ENCODE data around the gene PLA2G1B. TPM values are rescaled to one million over a fixed set of nuclear protein-coding genes. Genes with fewer than 3 reads are reported as not detected.

The PLA2G1B gene
- polyA plus RNA-seq, 4 donors: 0.53 to 19.9 (median 5.2) TPM

DNA sequence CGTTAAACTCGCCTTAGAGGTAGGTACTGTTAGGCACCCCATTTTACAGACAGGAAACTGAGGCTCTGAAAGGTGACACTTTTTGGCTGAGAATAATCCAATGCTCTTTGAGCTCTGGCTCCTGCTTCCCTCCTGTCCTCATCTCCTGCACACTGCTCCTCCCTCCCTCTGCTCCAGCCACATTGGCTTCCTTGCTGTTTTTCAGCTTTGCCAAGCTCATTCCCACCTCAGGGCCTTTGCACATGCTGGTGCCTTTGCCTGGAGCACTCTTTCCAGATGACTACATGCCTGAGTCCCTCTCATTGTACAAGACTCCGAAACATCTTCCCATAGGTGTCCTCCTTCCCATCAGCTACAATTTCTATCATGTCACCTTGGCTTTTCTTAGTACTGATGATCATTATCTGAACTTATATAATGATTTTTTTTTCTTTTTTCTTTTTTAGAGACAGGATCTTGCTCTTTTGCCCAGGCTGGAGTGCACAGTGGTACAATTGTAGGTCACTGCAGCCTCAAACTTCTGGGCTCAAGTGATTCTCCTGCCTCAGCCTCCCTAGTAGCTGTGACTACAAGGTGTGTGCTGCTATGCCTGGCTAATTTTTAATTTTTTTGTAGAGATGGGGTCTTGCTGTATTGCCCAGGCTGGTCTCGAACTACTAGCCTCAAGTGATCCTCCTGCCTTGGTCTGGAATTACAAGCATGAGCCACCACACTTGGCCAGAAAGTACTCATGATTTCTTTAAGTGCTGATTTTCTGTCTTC lies 26.2 kb upstream of the PLA2G1B start:
- no peak for FAIRE-seq
- Histone ChIP-seq H3K4me1 (ENCODE audit: control insufficient read depth in 3 of 3, insufficient read depth in 2 of 3, low read depth in 1 of 3, low read length in 2 of 3) (no peaks in the 10 kb centered on the region), H3K4me3 (ENCODE audit: low read depth in 1 of 3, low read length in 3 of 3) (no peak overlapping the region)

DNA sequence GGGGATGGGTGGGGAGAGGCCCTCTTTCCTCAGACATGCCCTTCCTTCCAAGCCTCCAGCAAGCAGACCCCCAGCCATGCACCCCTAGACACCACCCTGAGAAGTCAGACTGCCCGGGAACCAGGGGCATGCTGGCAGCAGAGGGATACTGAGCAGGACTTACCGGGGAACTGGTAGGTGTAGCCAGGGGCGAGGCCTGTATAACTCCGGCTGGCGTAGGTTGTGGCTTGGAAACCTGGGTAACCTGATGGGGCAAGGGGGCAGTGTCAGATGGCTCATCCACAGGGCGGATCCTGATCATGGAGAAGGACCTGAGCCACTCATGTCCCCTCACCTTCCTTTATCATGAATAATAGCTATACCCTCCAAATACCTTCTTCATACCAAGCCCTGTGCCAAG lies 25.6 kb upstream of the PLA2G1B start:
- no peak overlapping the region for H3K4me3 ChIP-seq (ENCODE audit: low read depth in 1 of 3, low read length in 3 of 3)
- peaks cover 0 to 60% (median 2%) of the 10 kb centered on the region in 3 donors for H3K36me3 ChIP-seq (ENCODE audit: control insufficient read depth in 3 of 3, insufficient read depth in 2 of 3, low read depth in 1 of 3, low read length in 3 of 3)
- DNase-seq (no peak), FAIRE-seq (no peak)
- no peaks in the 10 kb centered on the region for H3K9me3 ChIP-seq (ENCODE audit: control insufficient read depth in 2 of 2, insufficient read depth in 1 of 2, low read depth in 1 of 2, low read length in 1 of 2)
- H3K4me1 ChIP-seq (ENCODE audit: control insufficient read depth in 3 of 3, insufficient read depth in 2 of 3, low read depth in 1 of 3, low read length in 2 of 3): no peaks in the 10 kb centered on the region
- H3K27ac ChIP-seq (ENCODE audit: low read depth in 1 of 3, low read length in 2 of 3): no peak overlapping the region
- 95 to 96% (median 95%) methylated on average over 6 of the region's 6 CpGs for WGBS, 3 donors
- H3K27me3 ChIP-seq (ENCODE audit: control insufficient read depth in 3 of 3, insufficient read depth in 3 of 3, low read length in 3 of 3): no peaks in the 10 kb centered on the region

More for the DNA sequence above, 26.2 kb upstream of the PLA2G1B start:
- no peak for DNase-seq
- WGBS, 3 donors: 86 to 92% (median 90%) methylated on average over 4 of the region's 4 CpGs
- no peaks in the 10 kb centered on the region for H3K27me3 ChIP-seq (ENCODE audit: control insufficient read depth in 3 of 3, insufficient read depth in 3 of 3, low read length in 3 of 3)
- no peak overlapping the region for H3K27ac ChIP-seq (ENCODE audit: low read depth in 1 of 3, low read length in 2 of 3)
- no peaks in the 10 kb centered on the region for H3K9me3 ChIP-seq (ENCODE audit: control insufficient read depth in 2 of 2, insufficient read depth in 1 of 2, low read depth in 1 of 2, low read length in 1 of 2)
- H3K36me3 ChIP-seq (ENCODE audit: control insufficient read depth in 3 of 3, insufficient read depth in 2 of 3, low read depth in 1 of 3, low read length in 3 of 3): peaks cover 0 to 58% (median 2%) of the 10 kb centered on the region in 3 donors

DNA sequence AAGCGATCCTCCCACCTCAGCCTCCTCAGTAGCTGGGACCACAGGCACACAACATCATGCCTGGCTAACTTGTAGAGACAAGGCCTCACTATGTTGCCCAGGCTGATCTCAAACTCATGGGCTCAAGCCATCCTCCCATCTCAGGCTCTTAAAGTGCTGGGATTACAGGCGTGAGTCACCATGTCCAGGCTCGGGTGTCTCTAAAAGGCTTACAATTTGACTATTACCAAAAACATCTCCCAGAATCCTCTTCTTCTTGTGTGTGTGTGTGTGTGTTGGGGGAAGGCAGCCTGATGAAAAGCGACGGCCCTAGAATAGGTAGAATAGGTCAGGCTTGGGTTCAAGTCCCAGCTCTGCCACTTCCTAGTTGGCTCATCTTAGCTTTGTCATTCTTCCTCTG lies 24.5 kb upstream of the PLA2G1B start:
- no peak for DNase-seq
- peaks cover 0 to 65% (median 2%) of the 10 kb centered on the region in 3 donors for H3K36me3 ChIP-seq (ENCODE audit: control insufficient read depth in 3 of 3, insufficient read depth in 2 of 3, low read depth in 1 of 3, low read length in 3 of 3)
- H3K4me3 ChIP-seq (ENCODE audit: low read depth in 1 of 3, low read length in 3 of 3): no peak overlapping the region
- H3K27ac ChIP-seq (ENCODE audit: low read depth in 1 of 3, low read length in 2 of 3): no peak overlapping the region
- no peaks in the 10 kb centered on the region for H3K4me1 ChIP-seq (ENCODE audit: control insufficient read depth in 3 of 3, insufficient read depth in 2 of 3, low read depth in 1 of 3, low read length in 2 of 3)
- WGBS, 3 donors: 69 to 79% (median 79%) methylated on average over 5 of the region's 5 CpGs
- peaks cover 0 to 3% of the 10 kb centered on the region in 2 donors for H3K9me3 ChIP-seq (ENCODE audit: control insufficient read depth in 2 of 2, insufficient read depth in 1 of 2, low read depth in 1 of 2, low read length in 1 of 2)
- FAIRE-seq: no peak
- H3K27me3 ChIP-seq (ENCODE audit: control insufficient read depth in 3 of 3, insufficient read depth in 3 of 3, low read length in 3 of 3): no peaks in the 10 kb centered on the region

DNA sequence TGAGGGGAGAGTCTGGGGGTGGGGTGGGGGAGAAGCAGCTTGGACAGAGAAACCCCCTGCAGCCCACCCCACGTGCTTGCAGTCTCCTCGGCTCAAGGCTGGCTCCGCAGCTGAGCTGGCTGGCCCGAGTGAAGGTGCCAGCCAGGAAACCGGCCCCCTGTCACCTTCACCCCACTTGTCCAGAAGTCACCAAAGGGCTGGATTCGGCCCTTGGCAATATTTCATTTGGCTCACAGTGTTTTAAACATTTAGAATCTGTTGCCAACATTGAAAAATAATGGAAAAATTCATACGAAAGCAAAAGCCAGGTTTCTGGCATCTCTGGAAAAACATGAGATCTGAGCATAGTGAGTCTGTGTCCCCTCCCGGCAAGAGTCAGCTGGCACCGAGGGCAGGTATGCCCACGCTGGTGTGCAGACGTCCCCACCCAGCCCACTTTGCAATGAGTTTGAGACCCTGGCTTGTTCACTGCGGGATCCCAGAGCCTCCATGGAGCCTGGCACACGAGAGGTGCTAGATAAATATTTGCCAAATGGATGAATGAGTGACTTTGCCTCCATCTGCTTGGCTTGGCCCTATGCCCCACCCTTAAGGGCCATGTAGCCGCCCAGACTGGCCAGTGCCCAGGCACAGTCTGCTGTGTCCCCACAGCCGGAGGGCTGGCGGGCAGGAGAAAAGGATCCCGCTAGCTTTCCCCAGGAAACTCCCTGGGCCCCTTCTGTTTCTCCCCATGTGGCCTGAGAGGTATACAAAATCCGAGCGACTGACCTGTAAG lies 23.2 kb upstream of the PLA2G1B start:
- no peaks in the 10 kb centered on the region for H3K27me3 ChIP-seq (ENCODE audit: control insufficient read depth in 3 of 3, insufficient read depth in 3 of 3, low read length in 3 of 3)
- no peak overlapping the region for H3K4me3 ChIP-seq (ENCODE audit: low read depth in 1 of 3, low read length in 3 of 3)
- H3K27ac ChIP-seq (ENCODE audit: low read depth in 1 of 3, low read length in 2 of 3): no peak overlapping the region
- 76 to 80% (median 76%) methylated on average over 19 of the region's 19 CpGs for WGBS, 3 donors
- peaks cover 0 to 3% of the 10 kb centered on the region in 2 donors for H3K9me3 ChIP-seq (ENCODE audit: control insufficient read depth in 2 of 2, insufficient read depth in 1 of 2, low read depth in 1 of 2, low read length in 1 of 2)
- no peak for DNase-seq
- peaks cover 0 to 66% (median 2%) of the 10 kb centered on the region in 3 donors for H3K36me3 ChIP-seq (ENCODE audit: control insufficient read depth in 3 of 3, insufficient read depth in 2 of 3, low read depth in 1 of 3, low read length in 3 of 3)
- no peaks in the 10 kb centered on the region for H3K4me1 ChIP-seq (ENCODE audit: control insufficient read depth in 3 of 3, insufficient read depth in 2 of 3, low read depth in 1 of 3, low read length in 2 of 3)
- FAIRE-seq: no peak

DNA sequence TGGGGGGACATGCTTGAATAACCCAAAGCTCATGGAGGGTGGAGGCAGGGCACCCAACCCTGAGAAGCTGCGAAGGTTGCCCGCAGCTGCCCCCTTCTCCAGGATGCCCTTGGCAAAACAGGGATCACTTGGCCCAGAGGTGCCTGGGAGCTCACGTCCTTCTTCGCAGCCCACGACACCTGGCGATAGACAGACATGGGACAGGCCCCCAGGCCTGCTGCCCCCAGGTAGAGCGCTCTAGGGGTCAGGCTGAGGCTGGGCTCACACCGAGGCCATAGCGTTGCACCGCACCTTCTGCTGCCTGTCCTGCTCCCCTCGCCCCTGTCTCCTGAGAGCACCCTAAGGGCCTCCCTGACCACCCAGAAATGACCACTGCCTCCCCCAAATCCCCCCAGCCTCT lies 20.2 kb upstream of the PLA2G1B start:
- Histone ChIP-seq H3K36me3 (ENCODE audit: control insufficient read depth in 3 of 3, insufficient read depth in 2 of 3, low read depth in 1 of 3, low read length in 3 of 3) (peaks cover 0 to 72% (median 0%) of the 10 kb centered on the region in 3 donors), H3K9me3 (ENCODE audit: control insufficient read depth in 2 of 2, insufficient read depth in 1 of 2, low read depth in 1 of 2, low read length in 1 of 2) (peaks cover 0 to 3% of the 10 kb centered on the region in 2 donors), H3K27me3 (ENCODE audit: control insufficient read depth in 3 of 3, insufficient read depth in 3 of 3, low read length in 3 of 3) (no peaks in the 10 kb centered on the region), H3K27ac (ENCODE audit: low read depth in 1 of 3, low read length in 2 of 3) (no peak overlapping the region), H3K4me3 (ENCODE audit: low read depth in 1 of 3, low read length in 3 of 3) (no peak overlapping the region), H3K4me1 (ENCODE audit: control insufficient read depth in 3 of 3, insufficient read depth in 2 of 3, low read depth in 1 of 3, low read length in 2 of 3) (no peaks in the 10 kb centered on the region)
- 94 to 99% (median 95%) methylated on average over 10 to 11 of the region's 11 CpGs for WGBS, 3 donors
- DNase-seq (no peak), FAIRE-seq (no peak)

DNA sequence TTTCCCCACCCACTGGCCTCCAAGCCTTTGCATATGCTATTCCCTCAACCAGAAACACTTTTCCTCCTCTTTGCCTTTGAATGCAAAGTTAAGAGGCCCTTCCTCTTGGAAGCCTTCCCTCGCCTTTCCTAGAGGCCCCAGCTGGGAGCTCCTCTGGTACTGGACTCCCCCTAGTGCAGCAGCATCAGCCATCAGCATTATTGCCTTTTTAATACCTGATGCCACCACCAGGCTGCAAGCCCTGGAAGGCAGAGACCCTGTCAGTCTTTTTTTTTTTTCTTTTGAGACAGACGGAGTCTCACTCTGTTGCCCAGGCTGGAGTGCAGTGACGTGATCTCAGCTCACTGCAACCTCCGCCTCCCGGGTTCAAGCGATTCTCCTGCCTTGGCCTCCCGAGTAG lies 19.1 kb upstream of the PLA2G1B start:
- Histone ChIP-seq H3K4me1 (ENCODE audit: control insufficient read depth in 3 of 3, insufficient read depth in 2 of 3, low read depth in 1 of 3, low read length in 2 of 3) (peaks cover 0 to 4% (median 0%) of the 10 kb centered on the region in 3 donors), H3K4me3 (ENCODE audit: low read depth in 1 of 3, low read length in 3 of 3) (no peak overlapping the region), H3K27ac (ENCODE audit: low read depth in 1 of 3, low read length in 2 of 3) (no peak overlapping the region), H3K9me3 (ENCODE audit: control insufficient read depth in 2 of 2, insufficient read depth in 1 of 2, low read depth in 1 of 2, low read length in 1 of 2) (peaks cover 0 to 3% of the 10 kb centered on the region in 2 donors), H3K36me3 (ENCODE audit: control insufficient read depth in 3 of 3, insufficient read depth in 2 of 3, low read depth in 1 of 3, low read length in 3 of 3) (peaks cover 0 to 71% (median 0%) of the 10 kb centered on the region in 3 donors), H3K27me3 (ENCODE audit: control insufficient read depth in 3 of 3, insufficient read depth in 3 of 3, low read length in 3 of 3) (no peaks in the 10 kb centered on the region)
- DNase-seq (no peak), FAIRE-seq (no peak)
- 87 to 92% (median 89%) methylated on average over 6 to 7 of the region's 7 CpGs for WGBS, 3 donors

DNA sequence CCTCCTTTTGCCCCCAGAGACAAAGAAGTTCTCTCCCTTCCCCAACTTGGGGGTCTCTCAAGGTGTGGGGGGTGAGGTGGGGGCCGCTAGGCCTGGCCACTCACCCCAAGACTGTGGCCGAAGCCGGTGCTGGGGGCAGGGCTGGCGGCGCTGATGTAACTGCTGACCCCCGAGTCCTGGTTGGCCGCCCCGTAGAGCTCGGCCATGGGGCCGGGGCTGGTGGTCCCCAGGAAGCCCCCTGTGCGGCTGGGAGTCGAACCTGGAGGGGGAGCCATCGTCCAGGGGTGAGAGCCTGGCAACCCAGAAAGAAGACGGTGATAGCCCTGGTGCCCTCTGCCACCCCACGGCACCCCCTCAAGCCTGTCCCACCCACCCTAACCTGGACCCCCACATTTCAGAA lies 18.5 kb upstream of the PLA2G1B start:
- H3K9me3 ChIP-seq (ENCODE audit: control insufficient read depth in 2 of 2, insufficient read depth in 1 of 2, low read depth in 1 of 2, low read length in 1 of 2): peaks cover 0 to 3% of the 10 kb centered on the region in 2 donors
- 88 to 99% (median 94%) methylated on average over 9 to 15 of the region's 15 CpGs for WGBS, 3 donors
- H3K4me3 ChIP-seq (ENCODE audit: low read depth in 1 of 3, low read length in 3 of 3): no peak overlapping the region
- no peak for FAIRE-seq
- H3K27ac ChIP-seq (ENCODE audit: low read depth in 1 of 3, low read length in 2 of 3): no peak overlapping the region
- no peak for DNase-seq
- peaks cover 0 to 4% (median 0%) of the 10 kb centered on the region in 3 donors for H3K4me1 ChIP-seq (ENCODE audit: control insufficient read depth in 3 of 3, insufficient read depth in 2 of 3, low read depth in 1 of 3, low read length in 2 of 3)
- peaks cover 0 to 2% (median 0%) of the 10 kb centered on the region in 3 donors for H3K27me3 ChIP-seq (ENCODE audit: control insufficient read depth in 3 of 3, insufficient read depth in 3 of 3, low read length in 3 of 3)
- H3K36me3 ChIP-seq (ENCODE audit: control insufficient read depth in 3 of 3, insufficient read depth in 2 of 3, low read depth in 1 of 3, low read length in 3 of 3): peaks cover 0 to 66% (median 0%) of the 10 kb centered on the region in 3 donors

DNA sequence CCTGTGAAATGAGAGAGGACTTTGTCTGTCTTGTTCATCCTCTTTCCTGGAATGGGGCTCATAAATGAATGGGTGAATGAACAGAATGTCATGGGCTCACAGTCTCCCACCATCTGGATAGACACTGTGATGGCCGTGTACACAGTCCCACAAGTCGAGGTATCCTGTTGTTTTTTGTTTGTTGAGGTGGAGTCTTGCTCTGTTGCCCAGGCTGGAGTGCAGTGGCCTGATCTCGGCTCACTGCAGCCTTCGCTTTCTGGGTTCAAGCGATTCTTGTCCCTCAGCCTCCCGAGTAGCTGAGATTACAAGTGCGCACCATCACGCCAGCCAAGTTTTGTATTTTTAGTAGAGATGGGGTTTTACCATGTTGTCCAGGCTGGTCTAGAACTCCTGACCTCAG lies 16.1 kb upstream of the PLA2G1B start:
- WGBS, 3 donors: 76 to 86% (median 79%) methylated on average over 8 of the region's 8 CpGs
- Histone ChIP-seq H3K36me3 (ENCODE audit: control insufficient read depth in 3 of 3, insufficient read depth in 2 of 3, low read depth in 1 of 3, low read length in 3 of 3) (peaks cover 0 to 50% (median 0%) of the 10 kb centered on the region in 3 donors), H3K27ac (ENCODE audit: low read depth in 1 of 3, low read length in 2 of 3) (no peak overlapping the region), H3K4me3 (ENCODE audit: low read depth in 1 of 3, low read length in 3 of 3) (no peak overlapping the region), H3K9me3 (ENCODE audit: control insufficient read depth in 2 of 2, insufficient read depth in 1 of 2, low read depth in 1 of 2, low read length in 1 of 2) (peaks cover 0 to 3% of the 10 kb centered on the region in 2 donors), H3K27me3 (ENCODE audit: control insufficient read depth in 3 of 3, insufficient read depth in 3 of 3, low read length in 3 of 3) (peaks cover 0 to 2% (median 0%) of the 10 kb centered on the region in 3 donors), H3K4me1 (ENCODE audit: control insufficient read depth in 3 of 3, insufficient read depth in 2 of 3, low read depth in 1 of 3, low read length in 2 of 3) (peaks cover 0 to 4% (median 0%) of the 10 kb centered on the region in 3 donors)
- DNase-seq (no peak), FAIRE-seq (no peak)
